Sigmoid colon (tissue), 4 donors: ENCODE results near the gene RELL1.

ENCODE experiments used
- CTCF ChIP-seq, 4 experiments: fragments of 450-650 bp in 3 of 4; fragments of 200-600 bp in 1 of 4; IDR thresholded peaks; one replicate each; pipeline ENCODE4 v1.5.1; 2016 to 2019; ENCODE audit warnings: antibody characterized with exemption in 4 of 4, mild to moderate bottlenecking in 3 of 4, moderate library complexity in 2 of 4
- POLR2AphosphoS5 ChIP-seq, 4 donors: sonication (generic); formaldehyde crosslinking; IDR thresholded peaks; one replicate each; pipeline ENCODE4 v1.6.1; 2017; ENCODE audit warnings: antibody characterized with exemption in 4 of 4

GRCh38 chr4:37584071-37584470 lies 102.1 kb downstream of the RELL1 start:
- TF ChIP-seq CTCF (IDR thresholded peaks at IDR 0.05) (no peak), POLR2AphosphoS5 (IDR thresholded peaks at IDR 0.05) (no peak)
